ENCODE data around the gene IPO9. TPM values are rescaled to one million over a fixed set of nuclear protein-coding genes. Genes with fewer than 3 reads are reported as not detected.

IPO9 gene
- total and polyA plus RNA-seq, 2 donors (not counting 1 experiment from before 2014, with no cell fraction given): 13.3 to 56.9 TPM

DNA sequence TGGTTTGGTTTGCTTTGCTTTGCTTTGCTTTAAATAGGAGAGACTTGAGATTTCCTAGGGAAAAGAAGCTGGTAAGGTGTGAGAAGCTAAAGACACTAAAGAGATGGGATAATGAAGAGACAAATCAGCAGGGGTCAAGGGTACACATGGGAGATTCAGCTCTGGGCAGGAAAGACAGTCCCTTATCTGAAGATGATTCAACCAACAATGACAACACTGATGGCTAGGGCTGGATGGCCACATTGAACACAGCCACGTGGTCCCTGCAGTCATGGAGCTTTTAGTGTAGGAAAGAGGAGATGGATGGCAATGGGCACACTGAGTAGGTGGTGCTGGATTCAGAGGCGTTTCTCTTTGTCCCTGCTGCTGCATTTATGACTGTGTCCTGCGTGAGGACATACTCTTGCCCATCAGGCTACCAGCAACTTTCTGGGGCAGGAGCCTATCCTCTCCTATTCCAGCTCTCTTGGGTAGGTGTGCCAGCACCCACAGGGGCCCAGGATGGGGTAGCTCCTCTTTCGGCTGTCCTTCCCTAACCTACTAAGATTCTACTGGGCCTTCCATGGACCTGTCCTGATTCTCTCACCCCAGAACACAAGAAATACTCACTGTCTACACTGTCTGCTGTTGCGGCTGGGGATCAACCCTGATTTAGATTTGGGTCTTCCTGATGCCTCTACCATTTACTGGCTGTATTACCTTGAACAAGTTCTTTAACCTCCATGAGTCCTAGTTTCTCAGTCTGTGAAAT lies 58.3 kb downstream of the IPO9 start:
- intact Hi-C loops (cut with micrococcal nuclease): no loop called here
- CTCF ChIA-PET: interaction anchor here (2.5 kb wide), 1 partner anchor 8 kb away, joined by 9 read pairs; no protein-coding TSS in a partner anchor
- Histone ChIP-seq H3K9ac (ENCODE audit: low read length) (no peak overlapping the region), H3K36me3 (replicated peaks in 1 of 2; ENCODE audit: control extremely low read depth in 1 of 2, control insufficient read depth in 1 of 2, extremely low read depth in 1 of 2, insufficient read depth in 2 of 2, low read length in 1 of 2) (no peaks in the 10 kb centered on the region), H3K9me3 (ENCODE audit: control extremely low read depth in 1 of 3, control insufficient read depth in 2 of 3, insufficient read depth in 1 of 3, low read length in 2 of 3) (peaks cover 0 to 13% (median 0%) of the 10 kb centered on the region in 3 donors), H3K79me2 (ENCODE audit: control insufficient read depth, insufficient read depth, low read length) (no peaks in the 10 kb centered on the region), H2AFZ (ENCODE audit: insufficient read depth, low read depth, low read length, poor library complexity, severe bottlenecking) (no peak overlapping the region), H3K4me1 (ENCODE audit: control insufficient read depth in 2 of 2, insufficient read depth in 2 of 2, low read length in 2 of 2) (peaks cover 31 to 40% of the 10 kb centered on the region in 2 donors), H3K27me3 (replicated peaks in 1 of 4; ENCODE audit: control extremely low read depth in 1 of 4, control insufficient read depth in 3 of 4, insufficient read depth in 4 of 4, low read length in 3 of 4) (peaks cover 0 to 60% (median 36%) of the 10 kb centered on the region in 4 experiments), H4K20me1 (ENCODE audit: control insufficient read depth, insufficient read depth, low read length, poor library complexity, severe bottlenecking) (no peaks in the 10 kb centered on the region), H3K27ac (ENCODE audit: low read length in 2 of 2) (no peak overlapping the region), H3K4me3 (ENCODE audit: control extremely low read depth in 1 of 5, extremely low read depth in 1 of 5, insufficient read depth in 1 of 5, low read depth in 2 of 5, low read length in 4 of 5) (no peak overlapping the region), H3K4me2 (replicated peaks; ENCODE audit: low read depth, low read length, poor library complexity, severe bottlenecking) (no peak overlapping the region)
- Mint-ChIP-seq H3K9me3 (ENCODE audit: insufficient read depth) (no peaks in the 10 kb centered on the region), H3K27ac (no peak overlapping the region), H3K27me3 (peaks cover 38% of the 10 kb centered on the region), H3K4me3 (peak overlapping the region; percentile 55), H3K4me1 (peaks cover 30% of the 10 kb centered on the region)
- DNase-seq (no peak), ATAC-seq (ENCODE audit: low read depth) (no peak)
- no peak for TF ChIP-seq EZH2 (IDR thresholded peaks at IDR 0.05; ENCODE audit: borderline replicate concordance, insufficient read depth, low read depth, low read length, poor library complexity, severe bottlenecking)
- TF ChIP-seq, protein P1, sequence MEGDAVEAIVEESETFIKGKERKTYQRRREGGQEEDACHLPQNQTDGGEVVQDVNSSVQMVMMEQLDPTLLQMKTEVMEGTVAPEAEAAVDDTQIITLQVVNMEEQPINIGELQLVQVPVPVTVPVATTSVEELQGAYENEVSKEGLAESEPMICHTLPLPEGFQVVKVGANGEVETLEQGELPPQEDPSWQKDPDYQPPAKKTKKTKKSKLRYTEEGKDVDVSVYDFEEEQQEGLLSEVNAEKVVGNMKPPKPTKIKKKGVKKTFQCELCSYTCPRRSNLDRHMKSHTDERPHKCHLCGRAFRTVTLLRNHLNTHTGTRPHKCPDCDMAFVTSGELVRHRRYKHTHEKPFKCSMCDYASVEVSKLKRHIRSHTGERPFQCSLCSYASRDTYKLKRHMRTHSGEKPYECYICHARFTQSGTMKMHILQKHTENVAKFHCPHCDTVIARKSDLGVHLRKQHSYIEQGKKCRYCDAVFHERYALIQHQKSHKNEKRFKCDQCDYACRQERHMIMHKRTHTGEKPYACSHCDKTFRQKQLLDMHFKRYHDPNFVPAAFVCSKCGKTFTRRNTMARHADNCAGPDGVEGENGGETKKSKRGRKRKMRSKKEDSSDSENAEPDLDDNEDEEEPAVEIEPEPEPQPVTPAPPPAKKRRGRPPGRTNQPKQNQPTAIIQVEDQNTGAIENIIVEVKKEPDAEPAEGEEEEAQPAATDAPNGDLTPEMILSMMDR (IDR thresholded peaks at IDR 0.05): no peak
- WGBS (ENCODE audit: insufficient coverage): 94% methylated on average over 4 of the region's 5 CpGs
- POLR2A ChIA-PET: no interaction called here
